Calu3 (cell line): ENCODE data around the gene TMEM266. TPM values are rescaled to one million over a fixed set of nuclear protein-coding genes. Genes with fewer than 3 reads are reported as not detected.

Source experiments
- BruUV-seq: library from RNA; stranded (reverse); fragments of 400-500 nt; replicated peaks from 2 replicates; lab custom pipeline; 2021; lab: Mats Ljungman, UMichigan
- CTCF ChIA-PET: fragments of 300-600 bp; sonication (Branson Sonifier 250); formaldehyde crosslinking; loops from one replicate; lab custom pipeline; 2022; ENCODE audit warnings: antibody characterized with exemption; lab: Charles Lee
- DNase-seq: peaks from one replicate; pipeline ENCODE4 v3.0.0; 2022
- H3K27ac Mint-ChIP-seq: one replicate; pipeline ENCODE4 v1.8.0; 2022; ENCODE audit warnings: mixed read lengths; ENCODE audit not compliant: unreplicated experiment
- H3K27me3 Mint-ChIP-seq: one replicate; pipeline ENCODE4 v1.8.0; 2022; ENCODE audit warnings: mixed read lengths; ENCODE audit not compliant: unreplicated experiment
- H3K36me3 Mint-ChIP-seq: one replicate; pipeline ENCODE4 v1.8.0; 2022; ENCODE audit warnings: mild to moderate bottlenecking, moderate library complexity, mixed read lengths; ENCODE audit not compliant: insufficient read depth, unreplicated experiment
- H3K4me1 Mint-ChIP-seq: one replicate; pipeline ENCODE4 v1.8.0; 2022; ENCODE audit warnings: mild to moderate bottlenecking, low read depth, mixed read lengths; ENCODE audit not compliant: unreplicated experiment
- H3K4me3 Mint-ChIP-seq: one replicate; pipeline ENCODE4 v1.8.0; 2022; ENCODE audit warnings: mild to moderate bottlenecking, low read depth, moderate library complexity, mixed read lengths; ENCODE audit not compliant: unreplicated experiment
- H3K9me3 Mint-ChIP-seq: one replicate; pipeline ENCODE4 v1.8.0; 2022; ENCODE audit warnings: low read depth, mixed read lengths; ENCODE audit not compliant: unreplicated experiment
- CTCF ChIP-seq: fragments of 200-600 bp; IDR thresholded peaks from one replicate; pipeline ENCODE4 v1.8.0; 2022; ENCODE audit warnings: antibody characterized with exemption; ENCODE audit not compliant: unreplicated experiment
- intact Hi-C: fragments of 100-400 bp; cut with micrococcal nuclease; formaldehyde crosslinking; loops from one replicate; pipeline ENCODE4 v1.10.0; 2022; ENCODE audit not compliant: unreplicated experiment
- total RNA-seq: library from RNA; stranded (reverse); gene quantifications from 2 replicates; pipeline ENCODE4 v1.2.3, GENCODE V29; 2022

Gene TMEM266
- total RNA-seq, 1 experiment from 2014 or later = not detected

DNA sequence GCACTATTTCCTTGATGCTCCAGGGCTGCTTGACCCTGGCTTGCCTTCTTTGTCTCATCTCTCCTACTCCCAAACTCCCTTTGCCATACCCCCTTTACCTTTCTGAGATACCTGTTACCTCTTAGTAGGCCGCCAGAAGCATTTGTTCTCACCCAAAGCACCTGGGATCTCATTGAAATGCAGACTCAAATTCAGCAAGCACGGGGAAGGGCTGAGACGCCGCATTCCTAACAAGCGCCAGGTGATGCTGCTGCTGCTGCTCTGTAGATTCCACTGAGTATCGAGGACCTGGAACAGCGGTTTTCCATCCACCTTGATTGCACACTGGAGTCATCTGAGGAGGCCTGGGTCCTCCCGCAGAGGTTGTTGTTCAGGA is 91.8 kb downstream of the TMEM266 start:
- H3K27ac Mint-ChIP-seq = no peak overlapping the region
- H3K36me3 Mint-ChIP-seq = no peaks in the 10 kb centered on the region
- BruUV-seq = no TSS peak
- DNase-seq = no peak
- no peaks in the 10 kb centered on the region for H3K9me3 Mint-ChIP-seq
- H3K4me3 Mint-ChIP-seq = no peak overlapping the region
- peaks cover 55% of the 10 kb centered on the region for H3K27me3 Mint-ChIP-seq
- intact Hi-C loops = no loop called here
- CTCF ChIA-PET = interaction anchor here (0.6 to 0.8 kb wide), 2 partner anchors 342 to 836 kb away, joined by 3 to 4 read pairs; no protein-coding TSS in a partner anchor
- no peak for TF ChIP-seq CTCF
- H3K4me1 Mint-ChIP-seq = peaks cover 16% of the 10 kb centered on the region

DNA sequence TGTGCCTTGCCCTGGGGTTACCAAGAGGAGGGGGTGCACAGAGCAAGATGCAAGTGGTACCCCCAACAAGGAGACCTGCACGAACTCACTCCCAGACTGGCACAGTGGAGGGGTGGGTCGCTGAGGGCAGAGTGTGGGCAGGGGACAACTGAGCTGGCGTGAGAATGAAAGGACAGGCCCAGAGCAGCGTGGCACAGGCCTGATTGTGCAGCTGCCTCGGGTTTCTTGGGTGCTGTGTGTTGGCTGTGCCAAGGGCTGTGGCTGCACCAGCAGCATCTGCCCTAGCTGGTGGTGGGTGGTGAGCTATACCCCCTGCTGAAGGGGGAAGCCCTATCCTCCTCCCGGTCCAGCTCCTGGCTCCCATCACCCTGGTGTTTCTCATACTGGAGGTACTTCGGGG is 92.4 kb downstream of the TMEM266 start:
- CTCF ChIA-PET = interaction anchor here (0.6 kb wide), 1 partner anchor 234 kb away, joined by 3 read pairs; no protein-coding TSS in a partner anchor
- TF ChIP-seq CTCF = no peak
- peaks cover 55% of the 10 kb centered on the region for H3K27me3 Mint-ChIP-seq
- no peak overlapping the region for H3K4me3 Mint-ChIP-seq
- no peak overlapping the region for H3K27ac Mint-ChIP-seq
- H3K9me3 Mint-ChIP-seq = no peaks in the 10 kb centered on the region
- intact Hi-C loops = no loop called here
- H3K36me3 Mint-ChIP-seq = no peaks in the 10 kb centered on the region
- H3K4me1 Mint-ChIP-seq = peaks cover 16% of the 10 kb centered on the region
- DNase-seq = no peak
- BruUV-seq = no TSS peak

GRCh38 chr15:76153241-76154197 is 93.7 kb downstream of the TMEM266 start:
- no peak for DNase-seq
- Mint-ChIP-seq H3K4me1 (peaks cover 8% of the 10 kb centered on the region), H3K36me3 (no peaks in the 10 kb centered on the region), H3K27ac (no peak overlapping the region), H3K4me3 (no peak overlapping the region), H3K9me3 (no peaks in the 10 kb centered on the region), H3K27me3 (peaks cover 65% of the 10 kb centered on the region)
- no peak for TF ChIP-seq CTCF
- CTCF ChIA-PET = no interaction called here
- intact Hi-C loops = no loop called here
- no TSS peak for BruUV-seq

DNA sequence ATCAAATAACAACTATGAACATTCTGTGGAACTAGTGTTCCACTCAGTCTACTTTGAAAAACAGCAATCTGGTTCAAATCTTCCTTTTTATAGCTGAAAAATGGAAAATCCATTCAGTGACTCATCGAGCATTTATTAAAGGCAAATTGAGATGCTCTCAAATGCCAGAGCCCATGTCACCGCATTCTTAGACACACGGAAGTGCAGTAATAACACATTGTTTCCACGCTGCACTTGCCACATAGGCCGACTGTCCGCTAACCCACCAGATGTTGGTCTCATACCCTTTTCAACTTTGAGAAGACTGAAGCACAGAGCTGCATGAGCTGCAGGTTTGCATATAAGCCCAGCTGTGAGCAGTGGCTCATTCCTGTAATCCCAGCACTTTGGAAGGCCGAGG is 95.9 kb downstream of the TMEM266 start:
- no peak overlapping the region for H3K4me3 Mint-ChIP-seq
- H3K27me3 Mint-ChIP-seq = peaks cover 87% of the 10 kb centered on the region
- no peaks in the 10 kb centered on the region for H3K9me3 Mint-ChIP-seq
- H3K36me3 Mint-ChIP-seq = no peaks in the 10 kb centered on the region
- no TSS peak for BruUV-seq
- H3K27ac Mint-ChIP-seq = no peak overlapping the region
- intact Hi-C loops = no loop called here
- TF ChIP-seq CTCF = no peak
- CTCF ChIA-PET = interaction anchor here (0.7 kb wide), 1 partner anchor 13 kb away, joined by 3 read pairs; no protein-coding TSS in a partner anchor
- H3K4me1 Mint-ChIP-seq = peaks cover 8% of the 10 kb centered on the region
- no peak for DNase-seq
